Hematopoietic multipotent progenitor cell treated with erythropoietin and hydrocortisone succinate and interleukin-3 and kit ligand, for 6 days (in vitro differentiated cells): ENCODE measurements around the gene CLASRP.
"Not testable (repeated sequence)": the region's sequence is repeated elsewhere in the genome, so short reads cannot be mapped to it uniquely, and the experiment has no call there.

Experiments
- DNase-seq: peaks from one replicate; pipeline ENCODE4 v3.0.0-alpha.2; 2015

CLASRP gene

GRCh38 chr19:45104658-45105349 is 66.0 kb downstream of the CLASRP start:
- DNase-seq: no peak

GRCh38 chr19:45106363-45106762 is 67.5 kb downstream of the CLASRP start:
- DNase-seq: not testable (repeated sequence)

GRCh38 chr19:45107621-45108150 is 68.8 kb downstream of the CLASRP start:
- no peak for DNase-seq

GRCh38 chr19:45110851-45111266 is 72.0 kb downstream of the CLASRP start:
- peak; percentile 78 for DNase-seq

GRCh38 chr19:45112111-45112827 is 73.4 kb downstream of the CLASRP start:
- no peak for DNase-seq

GRCh38 chr19:45113628-45114027 is 74.8 kb downstream of the CLASRP start:
- DNase-seq: no peak

- no peak for DNase-seq
Observed at GRCh38 chr19:45114116-45114515, 75.3 kb downstream of the CLASRP start.

GRCh38 chr19:45115809-45116615 is 77.2 kb downstream of the CLASRP start:
- no peak for DNase-seq

- DNase-seq: peak; percentile 85
Observed at GRCh38 chr19:45117167-45117594, 78.3 kb downstream of the CLASRP start.

GRCh38 chr19:45117671-45118070 is 78.8 kb downstream of the CLASRP start:
- DNase-seq: no peak

- no peak for DNase-seq
Observed at GRCh38 chr19:45118106-45118505, 79.3 kb downstream of the CLASRP start.

GRCh38 chr19:45118591-45119355 is 79.9 kb downstream of the CLASRP start:
- DNase-seq: peak; percentile 25

- DNase-seq: no peak
Observed at GRCh38 chr19:45119582-45119981, 80.7 kb downstream of the CLASRP start.
